Measurements from ENCODE around the gene STATH.

GRCh38 chr4:69974631-69975030 lies 21.1 kb upstream of the STATH start:
- no peak for TF ChIP-seq CTCF (conservative IDR thresholded peaks at IDR 0.05; ENCODE audit: low read length)
- TF ChIP-seq EZH2phosphoT487 (IDR thresholded peaks at IDR 0.05; ENCODE audit: borderline replicate concordance) = no peak
